DMS79 (cell line): Measurements from ENCODE around the gene GTF2IRD1.
A peak's percentile ranks its signal among the peaks of the same experiment; 100 is the strongest.
"Not testable (repeated sequence)": the region's sequence is repeated elsewhere in the genome, so short reads cannot be mapped to it uniquely, and the experiment has no call there.

Source experiments
- DNase-seq: peaks from one replicate; lab custom pipeline; 2025; lab: John Stamatoyannopoulos, UW

The GTF2IRD1 gene

GRCh38 chr7:74467876-74468275, 14.2 kb downstream of the GTF2IRD1 start:
- DNase-seq, result no peak

- DNase-seq, result no peak
These were observed 16.8 kb downstream of the GTF2IRD1 start for GRCh38 chr7:74470504-74470903.

GRCh38 chr7:74473116-74473515, 19.4 kb downstream of the GTF2IRD1 start:
- DNase-seq, result no peak

GRCh38 chr7:74474271-74474865, 20.7 kb downstream of the GTF2IRD1 start:
- DNase-seq, result no peak

- DNase-seq, result no peak
These were observed 21.7 kb downstream of the GTF2IRD1 start for GRCh38 chr7:74475243-74475986.

GRCh38 chr7:74475987-74476350, 22.3 kb downstream of the GTF2IRD1 start:
- DNase-seq, result no peak

- no peak for DNase-seq
These were observed 22.9 kb downstream of the GTF2IRD1 start for GRCh38 chr7:74476626-74477025.

GRCh38 chr7:74478671-74479065, 25.0 kb downstream of the GTF2IRD1 start:
- no peak for DNase-seq

- DNase-seq, result no peak
These were observed 25.5 kb downstream of the GTF2IRD1 start for GRCh38 chr7:74479066-74479781.

- peak; percentile 61 for DNase-seq
These were observed 26.5 kb downstream of the GTF2IRD1 start for GRCh38 chr7:74479961-74480829.

- no peak for DNase-seq
These were observed 27.2 kb downstream of the GTF2IRD1 start for GRCh38 chr7:74480861-74481417.

- DNase-seq, result no peak
These were observed 27.9 kb downstream of the GTF2IRD1 start for GRCh38 chr7:74481458-74482196.

- DNase-seq, result no peak
These were observed 28.4 kb downstream of the GTF2IRD1 start for GRCh38 chr7:74482197-74482467.

- no peak for DNase-seq
These were observed 29.1 kb downstream of the GTF2IRD1 start for GRCh38 chr7:74482629-74483401.

- peak; percentile 72 for DNase-seq
These were observed 30.0 kb downstream of the GTF2IRD1 start for GRCh38 chr7:74483402-74484336.

GRCh38 chr7:74485611-74486010, 31.9 kb downstream of the GTF2IRD1 start:
- no peak for DNase-seq

- not testable (repeated sequence) for DNase-seq
These were observed 34.9 kb downstream of the GTF2IRD1 start for GRCh38 chr7:74488518-74489030.

GRCh38 chr7:74489997-74490945, 36.6 kb downstream of the GTF2IRD1 start:
- DNase-seq, result no peak
